Middle frontal gyrus (tissue), 1 donor: Measurements from ENCODE around the gene CIDEB.

Experiments used
- DNase-seq: peaks from one replicate; pipeline ENCODE4 v3.0.0-alpha.2; 2015; ENCODE audit warnings: low spot score; ENCODE audit errors: extremely low spot score

CIDEB gene

DNA sequence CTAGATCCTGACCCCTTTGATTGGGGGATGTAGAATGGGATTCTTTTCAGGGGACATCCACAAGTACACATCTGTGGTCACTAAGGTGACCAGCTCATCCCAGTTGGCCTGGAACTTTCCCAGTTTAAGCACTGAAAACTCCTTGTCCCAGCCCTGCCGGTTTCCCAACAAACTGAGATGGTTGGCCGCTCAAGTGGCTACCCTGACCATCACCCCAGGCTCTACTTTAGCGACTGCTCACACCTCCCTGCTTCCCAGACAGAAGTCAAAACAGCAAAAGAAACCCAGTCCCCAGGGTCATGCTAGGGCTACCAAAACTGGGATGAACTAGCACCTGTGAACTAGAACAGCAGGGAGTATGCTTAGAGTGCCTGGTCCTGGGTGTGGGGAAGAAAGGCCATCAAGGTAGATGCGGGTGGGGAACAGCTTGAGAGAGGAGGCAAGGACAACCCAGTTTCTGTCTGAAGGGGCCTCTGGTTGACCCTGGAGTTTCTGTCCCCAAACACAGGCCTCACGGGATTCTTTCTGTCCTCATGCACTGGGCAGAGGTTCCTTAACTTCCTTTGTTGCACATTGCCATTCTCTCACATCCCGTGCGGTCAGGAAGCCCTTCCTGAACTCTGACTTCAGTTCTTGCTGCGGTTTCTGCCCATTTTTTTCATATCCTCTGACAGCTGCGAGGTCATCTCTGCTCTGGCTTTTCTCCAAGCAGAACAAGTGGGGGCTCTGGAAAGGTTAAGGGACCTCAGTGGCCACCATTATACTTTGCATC, 5.1 kb upstream of the CIDEB start:
- DNase-seq, result no peak

GRCh38 chr14:24311837-24312615, 4.2 kb upstream of the CIDEB start:
- no peak for DNase-seq

DNA sequence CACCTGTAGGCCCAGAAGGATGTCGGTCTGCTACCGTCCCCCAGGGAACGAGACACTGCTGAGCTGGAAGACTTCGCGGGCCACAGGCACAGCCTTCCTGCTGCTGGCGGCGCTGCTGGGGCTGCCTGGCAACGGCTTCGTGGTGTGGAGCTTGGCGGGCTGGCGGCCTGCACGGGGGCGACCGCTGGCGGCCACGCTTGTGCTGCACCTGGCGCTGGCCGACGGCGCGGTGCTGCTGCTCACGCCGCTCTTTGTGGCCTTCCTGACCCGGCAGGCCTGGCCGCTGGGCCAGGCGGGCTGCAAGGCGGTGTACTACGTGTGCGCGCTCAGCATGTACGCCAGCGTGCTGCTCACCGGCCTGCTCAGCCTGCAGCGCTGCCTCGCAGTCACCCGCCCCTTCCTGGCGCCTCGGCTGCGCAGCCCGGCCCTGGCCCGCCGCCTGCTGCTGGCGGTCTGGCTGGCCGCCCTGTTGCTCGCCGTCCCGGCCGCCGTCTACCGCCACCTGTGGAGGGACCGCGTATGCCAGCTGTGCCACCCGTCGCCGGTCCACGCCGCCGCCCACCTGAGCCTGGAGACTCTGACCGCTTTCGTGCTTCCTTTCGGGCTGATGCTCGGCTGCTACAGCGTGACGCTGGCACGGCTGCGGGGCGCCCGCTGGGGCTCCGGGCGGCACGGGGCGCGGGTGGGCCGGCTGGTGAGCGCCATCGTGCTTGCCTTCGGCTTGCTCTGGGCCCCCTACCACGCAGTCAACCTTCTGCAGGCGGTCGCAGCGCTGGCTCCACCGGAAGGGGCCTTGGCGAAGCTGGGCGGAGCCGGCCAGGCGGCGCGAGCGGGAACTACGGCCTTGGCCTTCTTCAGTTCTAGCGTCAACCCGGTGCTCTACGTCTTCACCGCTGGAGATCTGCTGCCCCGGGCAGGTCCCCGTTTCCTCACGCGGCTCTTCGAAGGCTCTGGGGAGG, 3.1 kb upstream of the CIDEB start, which contains the start of gene LTB4R:
Gene LTB4R, plus strand, starts transcription at position 857 of the 959 bp plus-strand sequence. CDS start 4,150 bp downstream, outside the sequence.
- peak; percentile 31 for DNase-seq

DNA sequence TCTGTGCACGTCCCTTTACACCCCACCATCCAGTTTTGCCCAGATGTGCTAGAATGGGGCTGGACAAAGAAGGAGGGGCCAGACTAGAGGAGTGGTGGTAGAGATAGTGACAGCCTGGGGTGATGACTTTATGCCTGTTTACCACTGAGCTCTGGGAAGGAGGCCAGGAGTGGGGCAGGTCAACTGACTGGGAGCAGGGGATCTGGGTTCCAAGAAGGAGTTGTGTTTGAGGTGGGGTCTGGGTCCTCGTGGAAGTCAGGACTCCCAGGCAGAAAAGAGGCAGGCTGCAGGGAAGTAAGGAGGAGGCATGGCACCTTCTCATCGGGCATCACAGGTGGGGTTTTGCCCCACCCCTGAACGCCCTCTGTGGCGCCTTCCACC, 2.5 kb upstream of the CIDEB start:
- DNase-seq, result no peak

DNA sequence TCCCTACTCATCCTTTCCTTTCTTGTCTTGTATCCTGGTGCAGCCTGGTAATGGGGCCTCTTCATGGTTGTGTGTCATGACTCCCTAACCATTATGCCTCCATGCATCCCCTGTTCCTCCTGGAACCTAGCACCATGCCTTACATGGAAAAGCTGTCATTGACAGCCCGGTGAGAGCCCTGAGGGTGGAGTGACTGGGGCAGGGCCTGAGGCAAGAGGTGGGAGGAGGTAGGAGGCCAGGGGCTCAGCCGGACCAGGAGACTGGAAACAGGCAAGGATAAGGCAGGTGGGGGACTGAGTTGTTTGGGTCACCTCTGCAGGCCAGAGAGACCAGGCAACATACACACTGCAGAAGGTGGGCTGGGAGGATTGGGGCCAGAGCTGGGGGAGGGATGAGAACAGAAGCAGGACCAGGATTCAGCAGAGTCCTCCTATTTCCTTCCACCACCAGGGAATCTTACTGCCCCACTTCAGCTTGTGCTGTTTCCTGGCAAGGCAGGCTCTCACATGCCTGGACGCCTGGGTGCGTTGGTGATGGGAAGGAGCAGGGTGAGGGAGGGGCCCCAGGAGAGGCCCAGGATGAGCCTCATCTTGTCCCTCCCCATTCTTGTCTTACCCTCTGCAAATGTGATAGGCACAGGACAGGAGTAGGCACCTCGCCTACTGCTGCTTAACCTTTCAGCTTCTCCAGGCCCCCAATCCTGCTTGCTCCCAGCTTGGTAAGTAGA, 1.9 kb upstream of the CIDEB start, which contains the start of gene LTB4R2:
Gene LTB4R2, plus strand, starts transcription at position 603 of the 727 bp plus-strand sequence. CDS start 525 bp downstream, outside the sequence.
- no peak for DNase-seq

DNA sequence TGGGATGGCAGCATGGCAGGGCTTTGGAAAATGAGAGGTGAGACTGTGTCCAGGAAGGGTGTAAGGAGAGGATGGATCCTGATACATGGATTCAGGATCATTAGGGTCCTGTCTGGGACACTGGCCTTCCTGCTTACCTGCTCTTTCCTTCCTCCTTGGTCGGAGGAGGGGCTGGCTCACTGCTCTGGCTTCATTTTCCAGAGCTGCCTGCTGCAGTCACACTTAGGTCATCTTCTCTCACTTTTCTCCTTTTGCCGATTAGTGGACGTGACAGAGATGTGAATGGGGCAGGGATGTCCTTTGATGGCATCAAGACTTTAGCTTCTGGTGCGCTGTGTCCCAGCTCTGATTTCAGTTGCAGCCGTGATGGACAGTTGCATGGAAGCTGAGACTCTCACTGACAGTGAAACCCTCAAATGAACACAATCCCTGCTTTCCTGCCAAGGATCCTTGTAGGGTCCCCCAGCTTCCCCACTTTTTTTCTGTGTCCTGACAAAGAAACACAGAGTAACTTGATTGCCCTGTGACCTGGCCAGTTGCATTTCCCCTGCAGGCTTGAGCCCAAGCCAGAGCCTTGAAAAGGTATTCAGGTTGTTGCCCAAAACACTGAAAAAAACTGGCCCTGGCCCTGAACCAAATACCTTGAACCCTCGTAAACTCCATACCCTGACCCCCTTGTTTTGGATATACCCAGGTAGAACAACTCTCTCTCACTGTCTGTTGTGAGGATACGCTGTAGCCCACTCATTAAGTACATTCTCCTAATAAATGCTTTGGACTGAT, 756 bp upstream of the CIDEB start:
- no peak for DNase-seq

DNA sequence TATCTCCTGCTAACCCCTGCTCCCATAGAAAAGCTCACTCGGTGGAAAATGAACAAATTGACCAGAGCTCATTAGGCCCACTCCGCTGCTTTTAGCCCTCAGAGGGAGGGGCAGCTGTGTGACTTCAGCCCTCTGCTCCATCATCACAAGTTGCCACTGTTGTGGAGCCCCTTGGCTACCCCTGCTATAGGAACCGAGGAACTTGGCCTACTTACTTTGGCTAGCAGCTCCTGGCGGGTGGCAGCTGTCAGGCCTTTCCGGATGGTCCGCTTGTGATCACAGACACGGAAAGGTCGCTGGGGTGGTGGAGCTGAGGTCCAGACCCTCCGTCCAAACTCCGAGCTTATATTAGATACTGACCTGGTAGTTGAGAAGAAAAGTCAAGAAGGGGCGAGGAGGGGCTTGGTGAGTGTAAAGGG, 612 bp downstream of the CIDEB start:
- no peak for DNase-seq

GRCh38 chr14:24304019-24304387, 3.8 kb downstream of the CIDEB start:
- DNase-seq, result no peak

- no peak for DNase-seq
Observed at GRCh38 chr14:24300326-24300980, 7.3 kb downstream of the CIDEB start.

DNA sequence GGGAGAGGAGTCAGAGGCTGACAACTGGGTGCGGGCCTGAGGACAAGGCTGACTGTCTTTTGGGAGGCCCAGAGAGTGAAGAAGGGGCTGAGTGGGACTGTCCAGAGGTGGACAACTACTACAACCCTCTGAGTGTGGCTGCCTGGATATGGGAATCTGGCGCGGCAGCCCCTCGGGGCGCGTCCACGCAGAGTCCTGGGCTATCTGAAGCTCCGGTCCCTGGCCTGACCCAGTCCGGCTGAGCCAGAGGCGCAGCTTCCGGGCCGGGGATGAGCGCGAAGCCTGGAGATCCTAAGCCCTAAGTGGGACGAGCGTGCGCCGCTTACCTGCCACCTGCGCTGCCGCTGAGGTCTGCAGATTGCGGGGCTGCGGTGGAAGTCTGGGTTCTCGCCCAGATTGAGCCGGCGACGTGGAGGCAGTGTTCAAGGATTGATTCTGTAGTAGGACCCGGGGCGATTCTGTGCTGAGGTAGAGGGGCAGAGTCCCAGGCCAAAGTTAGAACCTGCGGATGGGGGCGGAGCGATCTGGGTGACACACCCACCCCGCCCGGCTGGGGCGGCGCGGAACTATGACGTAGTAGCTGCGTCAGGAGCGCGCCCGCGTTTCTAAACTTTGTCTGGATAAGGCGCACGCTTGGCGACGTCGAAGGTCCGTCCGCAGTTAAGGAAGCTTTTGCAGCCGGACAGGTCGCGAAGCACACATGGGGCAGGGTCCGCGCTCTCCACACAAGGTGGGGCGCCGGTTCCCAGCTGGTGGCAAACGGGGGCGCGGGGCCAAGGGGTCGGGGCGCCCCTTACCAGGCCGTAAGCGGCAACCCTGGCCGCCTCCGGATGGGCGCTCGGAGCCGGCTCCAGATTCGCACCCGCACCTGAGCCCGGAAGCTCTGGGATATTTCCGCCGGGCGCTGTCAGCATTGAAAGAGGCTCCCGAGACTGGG, 8.3 kb downstream of the CIDEB start, which contains the start of the genes DHRS1 and NOP9:
Gene DHRS1, minus strand, starts transcription at position 526 of the 937 bp plus-strand sequence. CDS start 674 bp downstream, outside the sequence.
Gene NOP9, plus strand, starts transcription at position 596 of the 937 bp plus-strand sequence. Its CDS starts 105 bp downstream, at position 701.
- DNase-seq, result peak; percentile 84

DNA sequence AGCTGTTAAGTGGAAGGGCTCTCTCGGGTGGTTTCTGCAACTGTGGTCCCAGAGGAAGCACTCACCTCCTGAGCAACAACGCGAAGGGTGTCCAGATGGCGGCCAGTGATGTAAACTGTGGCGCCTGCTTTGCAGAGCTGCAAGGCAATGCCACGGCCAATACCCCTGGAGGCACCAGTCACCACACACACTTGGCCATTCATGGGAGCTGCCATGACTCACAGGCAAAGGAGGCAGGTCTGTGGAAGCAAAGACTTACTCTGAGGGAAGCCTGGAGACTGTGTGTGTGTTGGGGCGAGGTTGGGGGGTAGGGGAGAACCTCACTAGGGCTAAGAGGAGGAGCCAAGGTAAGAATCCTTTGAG, 8.9 kb downstream of the CIDEB start:
- DNase-seq, result no peak

DNA sequence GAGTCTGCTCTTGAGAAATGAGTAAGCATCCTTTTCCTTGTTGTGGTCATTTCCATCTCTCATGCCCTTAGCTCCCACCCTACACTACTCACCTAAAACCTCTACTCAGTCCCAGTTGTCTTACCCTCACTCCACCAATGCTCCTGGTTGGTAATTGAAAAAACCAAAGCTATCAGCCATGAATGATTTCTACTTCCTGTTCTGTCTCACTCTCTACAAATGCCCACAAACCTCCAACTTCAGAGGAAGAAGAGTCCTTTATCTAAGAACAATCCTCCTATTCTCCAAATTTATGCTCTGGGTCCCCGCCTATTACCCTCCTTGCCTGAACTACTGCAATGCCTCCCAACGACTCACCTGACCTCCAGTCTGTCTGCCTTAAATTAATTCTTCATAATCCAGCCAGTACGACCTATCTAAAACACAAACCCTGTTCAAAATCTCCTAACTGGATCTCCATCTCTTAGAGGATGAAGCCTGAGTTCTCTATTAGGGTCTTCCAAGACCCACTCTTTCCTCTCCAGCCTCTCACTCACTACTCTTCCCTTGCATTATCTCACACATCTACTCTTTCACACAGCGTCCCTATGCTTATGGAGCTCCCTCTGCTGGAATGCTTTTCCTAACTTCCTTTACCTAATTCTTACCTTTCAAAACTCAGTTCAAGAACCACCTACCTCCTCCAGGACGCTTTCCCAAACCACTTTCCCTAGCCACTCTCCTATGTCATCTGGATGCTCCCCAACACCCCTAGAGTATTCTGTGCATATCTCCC, 10.4 kb downstream of the CIDEB start:
- DNase-seq, result no peak

GRCh38 chr14:24296341-24297157, 11.2 kb downstream of the CIDEB start:
- peak; percentile 43 for DNase-seq

- no peak for DNase-seq
Observed at GRCh38 chr14:24293525-24293924, 14.3 kb downstream of the CIDEB start.

DNA sequence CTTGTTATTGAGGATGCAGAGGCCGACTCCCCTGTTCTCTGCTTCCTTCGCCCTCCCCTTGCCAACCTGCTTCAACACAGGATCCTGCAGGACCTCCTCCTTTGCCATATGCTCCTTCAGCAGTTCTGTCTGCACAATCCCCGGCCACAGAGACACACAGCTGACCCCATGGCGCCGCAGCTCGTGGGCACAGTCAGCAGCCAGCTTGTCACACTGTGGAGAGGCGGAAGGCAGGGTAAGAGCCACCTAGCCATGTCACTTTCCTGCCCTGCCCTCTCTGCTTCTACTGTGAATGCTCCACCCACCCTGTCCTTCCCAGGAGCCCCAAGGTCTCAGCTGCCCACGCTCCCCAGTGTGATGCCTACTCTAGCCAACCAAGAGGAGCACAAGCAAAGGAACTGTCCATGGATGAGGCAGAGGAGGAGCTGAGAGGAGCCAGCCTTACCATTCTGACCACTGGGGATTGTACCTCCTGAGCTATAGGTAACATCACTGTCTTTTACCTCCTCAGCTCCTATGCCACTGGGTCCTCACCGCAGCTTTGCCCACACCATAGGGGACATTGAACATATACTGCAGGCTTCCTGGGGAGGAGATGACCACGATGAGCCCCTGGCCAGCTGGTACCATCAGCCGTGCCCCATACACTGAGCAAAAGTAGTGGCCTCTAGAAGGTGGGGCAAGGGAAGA, 15.5 kb downstream of the CIDEB start:
- no peak for DNase-seq
